Panc1 (cell line): Measurements from ENCODE around the gene MAP3K14.

Experiments used
- POLR2AphosphoS5 ChIP-seq: IDR thresholded peaks from 2 replicates; pipeline ENCODE4 v1.6.1; 2012; ENCODE audit warnings: mild to moderate bottlenecking, low read depth, low read length, moderate library complexity
- SIN3A ChIP-seq: IDR thresholded peaks from 2 replicates; pipeline ENCODE4 v1.6.1; 2012; ENCODE audit warnings: low read depth, mild to moderate bottlenecking, low read length, moderate library complexity, borderline replicate concordance; ENCODE audit not compliant: insufficient read depth
- TF ChIP-seq, protein P1 (sequence below): fragments of 450-650 bp; IDR thresholded peaks from 2 replicates; pipeline ENCODE4 v1.5.1; 2017; ENCODE audit warnings: mild to moderate bottlenecking

GRCh38 chr17:45242029-45242414, 74.8 kb downstream of the MAP3K14 start:
- TF ChIP-seq, protein P1, sequence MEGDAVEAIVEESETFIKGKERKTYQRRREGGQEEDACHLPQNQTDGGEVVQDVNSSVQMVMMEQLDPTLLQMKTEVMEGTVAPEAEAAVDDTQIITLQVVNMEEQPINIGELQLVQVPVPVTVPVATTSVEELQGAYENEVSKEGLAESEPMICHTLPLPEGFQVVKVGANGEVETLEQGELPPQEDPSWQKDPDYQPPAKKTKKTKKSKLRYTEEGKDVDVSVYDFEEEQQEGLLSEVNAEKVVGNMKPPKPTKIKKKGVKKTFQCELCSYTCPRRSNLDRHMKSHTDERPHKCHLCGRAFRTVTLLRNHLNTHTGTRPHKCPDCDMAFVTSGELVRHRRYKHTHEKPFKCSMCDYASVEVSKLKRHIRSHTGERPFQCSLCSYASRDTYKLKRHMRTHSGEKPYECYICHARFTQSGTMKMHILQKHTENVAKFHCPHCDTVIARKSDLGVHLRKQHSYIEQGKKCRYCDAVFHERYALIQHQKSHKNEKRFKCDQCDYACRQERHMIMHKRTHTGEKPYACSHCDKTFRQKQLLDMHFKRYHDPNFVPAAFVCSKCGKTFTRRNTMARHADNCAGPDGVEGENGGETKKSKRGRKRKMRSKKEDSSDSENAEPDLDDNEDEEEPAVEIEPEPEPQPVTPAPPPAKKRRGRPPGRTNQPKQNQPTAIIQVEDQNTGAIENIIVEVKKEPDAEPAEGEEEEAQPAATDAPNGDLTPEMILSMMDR: no peak
- TF ChIP-seq POLR2AphosphoS5 (no peak), SIN3A (no peak)
